Liver (tissue), 9 donors: ENCODE measurements around the gene SUPT20H. TPM values are rescaled to one million over a fixed set of nuclear protein-coding genes. Genes with fewer than 3 reads are reported as not detected.

ENCODE experiments used
- DNase-seq: peaks from one replicate; pipeline ENCODE4 v3.0.0-alpha.2; 2017; ENCODE audit warnings: low spot score
- H3K27ac ChIP-seq, 2 donors: one replicate each; pipeline ENCODE4 v1.7.0; 2013; ENCODE audit warnings: inconsistent platforms in 2 of 2, low read length in 2 of 2, control low read depth in 1 of 2, low read depth in 1 of 2, mild to moderate bottlenecking in 1 of 2
- H3K27me3 ChIP-seq, 4 donors: one replicate each; pipeline versions ENCODE4 v1.6.1 to v1.7.0; 2013; ENCODE audit warnings: low read length in 3 of 4, inconsistent platforms in 1 of 4, mild to moderate bottlenecking in 1 of 4, moderate library complexity in 1 of 4; ENCODE audit not compliant: control insufficient read depth in 4 of 4, insufficient read depth in 4 of 4
- H3K36me3 ChIP-seq, 4 donors: one replicate each; pipeline versions ENCODE4 v1.6.1 to v1.7.0; 2013; ENCODE audit warnings: low read length in 3 of 4, mild to moderate bottlenecking in 3 of 4, low read depth in 1 of 4, moderate library complexity in 1 of 4; ENCODE audit not compliant: control insufficient read depth in 4 of 4, insufficient read depth in 3 of 4
- H3K4me1 ChIP-seq, 4 donors: one replicate each; pipeline versions ENCODE4 v1.6.1 to v1.7.0; 2013; ENCODE audit warnings: low read length in 3 of 4, mild to moderate bottlenecking in 3 of 4, moderate library complexity in 1 of 4; ENCODE audit not compliant: control insufficient read depth in 4 of 4, insufficient read depth in 4 of 4
- H3K4me3 ChIP-seq, 3 donors: one replicate each; pipeline versions ENCODE4 v1.6.1 to v1.7.0; 2013; ENCODE audit warnings: low read length in 3 of 3, control low read depth in 1 of 3, low read depth in 1 of 3, mild to moderate bottlenecking in 1 of 3
- H3K9ac ChIP-seq, 2 donors: one replicate each; pipeline ENCODE4 v1.7.0; 2013; ENCODE audit warnings: low read length in 2 of 2, mild to moderate bottlenecking in 2 of 2, moderate library complexity in 2 of 2, control low read depth in 1 of 2, low read depth in 1 of 2
- H3K9me3 ChIP-seq, 4 donors: one replicate each; pipeline versions ENCODE4 v1.6.1 to v1.7.0; 2013; ENCODE audit warnings: low read length in 3 of 4; ENCODE audit not compliant: control insufficient read depth in 4 of 4
- EGR1 ChIP-seq, 2 donors: IDR thresholded peaks; 2 replicates each; pipeline ENCODE4 v1.6.1; 2016 to 2018; ENCODE audit warnings: antibody characterized with exemption in 2 of 2, low read depth in 2 of 2
- FOXA1 ChIP-seq: IDR thresholded peaks from 2 replicates; pipeline ENCODE4 v1.6.1; 2016; ENCODE audit warnings: antibody characterized with exemption
- FOXA2 ChIP-seq: IDR thresholded peaks from 2 replicates; pipeline ENCODE4 v1.6.1; 2016; ENCODE audit warnings: antibody characterized with exemption
- GABPA ChIP-seq, 2 donors: IDR thresholded peaks in 1 of 2; conservative IDR thresholded peaks in 1 of 2; 2 replicates each; pipeline ENCODE4 v1.6.1; 2016; ENCODE audit warnings: antibody characterized with exemption in 2 of 2, mild to moderate bottlenecking in 1 of 2, moderate library complexity in 1 of 2
- HNF4A ChIP-seq, 2 donors: conservative IDR thresholded peaks; 2 replicates each; pipeline ENCODE4 v1.6.1; 2016; ENCODE audit warnings: antibody characterized with exemption in 2 of 2, mild to moderate bottlenecking in 2 of 2
- HNF4G ChIP-seq: IDR thresholded peaks from 2 replicates; pipeline ENCODE4 v1.6.1; 2016; ENCODE audit warnings: antibody characterized with exemption
- JUND ChIP-seq, 2 donors: IDR thresholded peaks; 2 replicates each; pipeline ENCODE4 v1.6.1; 2016; ENCODE audit warnings: antibody characterized with exemption in 2 of 2
- NR2F2 ChIP-seq: IDR thresholded peaks from 2 replicates; pipeline ENCODE4 v1.6.1; 2016; ENCODE audit warnings: antibody characterized with exemption
- RAD21 ChIP-seq, 2 donors: IDR thresholded peaks; 2 replicates each; pipeline ENCODE4 v1.6.1; 2016; ENCODE audit warnings: antibody characterized with exemption in 2 of 2, mild to moderate bottlenecking in 2 of 2
- RXRA ChIP-seq, 2 donors: IDR thresholded peaks; 2 replicates each; pipeline ENCODE4 v1.6.1; 2017 to 2018; ENCODE audit warnings: antibody characterized with exemption in 2 of 2, mild to moderate bottlenecking in 1 of 2
- SP1 ChIP-seq: IDR thresholded peaks from 2 replicates; pipeline ENCODE4 v1.6.1; 2018; ENCODE audit warnings: antibody characterized with exemption, mild to moderate bottlenecking
- TAF1 ChIP-seq: conservative IDR thresholded peaks from 2 replicates; pipeline ENCODE4 v1.6.1; 2016; ENCODE audit warnings: antibody characterized with exemption, mild to moderate bottlenecking
- YY1 ChIP-seq: IDR thresholded peaks from 2 replicates; pipeline ENCODE4 v1.6.1; 2016; ENCODE audit warnings: antibody characterized with exemption, mild to moderate bottlenecking
- WGBS: extraction: QIAGEN DNeasy Blood & Tissue Kit; methylation state at CpG from one replicate; pipeline ENCODE4 v1.1.7; 2013; 5-methylcytosine and 5-hydroxymethylcytosine counted together
- polyA plus RNA-seq, 2 donors: library from polyadenylated mRNA; stranded (reverse) in 1 of 2; unstranded in 1 of 2; fragments of 200-250 nt in 1 of 2; fragments of >200 nt in 1 of 2; fragmentation: Nextera tagmentation in 1 of 2; extraction: Ambion mirVana in 1 of 2; gene quantifications; one replicate each; pipeline versions ENCODE4 v1.2.1 to v1.2.3, GENCODE V29; 2013 to 2015
- total RNA-seq, 2 donors: library from RNA; depleted of rRNA; stranded (reverse); fragments of >200 nt; gene quantifications; one replicate each; pipeline ENCODE4 v1.2.3, GENCODE V29; 2014
- TF ChIP-seq, protein P1 (sequence below): fragments of 150-350 bp; IDR thresholded peaks from 2 replicates; pipeline ENCODE4 v1.5.1; 2017; ENCODE audit warnings: improper control_type of control experiment, low read depth, low read length; ENCODE audit not compliant: missing input control
- TF ChIP-seq, protein P2 (sequence below): IDR thresholded peaks from 2 replicates; pipeline ENCODE4 v1.6.1; 2016; ENCODE audit warnings: antibody characterized with exemption
- TF ChIP-seq, protein P3 (sequence below): IDR thresholded peaks from 2 replicates; pipeline ENCODE4 v1.6.1; 2016; ENCODE audit warnings: antibody characterized with exemption
- TF ChIP-seq, protein P4 (sequence below): IDR thresholded peaks from 2 replicates; pipeline ENCODE4 v1.6.1; 2016; ENCODE audit warnings: antibody characterized with exemption
- TF ChIP-seq, protein P5 (sequence below): IDR thresholded peaks from 2 replicates; pipeline ENCODE4 v1.6.1; 2016; ENCODE audit warnings: antibody characterized with exemption, mild to moderate bottlenecking
- donor health status: healthy.
- donor health status: healthy.
- donor health status: healthy.
- donor health status: healthy.
- donor health status: healthy.

Gene SUPT20H
- total and polyA plus RNA-seq, 4 donors: 6.5 to 23.1 (median 17.1) TPM

DNA sequence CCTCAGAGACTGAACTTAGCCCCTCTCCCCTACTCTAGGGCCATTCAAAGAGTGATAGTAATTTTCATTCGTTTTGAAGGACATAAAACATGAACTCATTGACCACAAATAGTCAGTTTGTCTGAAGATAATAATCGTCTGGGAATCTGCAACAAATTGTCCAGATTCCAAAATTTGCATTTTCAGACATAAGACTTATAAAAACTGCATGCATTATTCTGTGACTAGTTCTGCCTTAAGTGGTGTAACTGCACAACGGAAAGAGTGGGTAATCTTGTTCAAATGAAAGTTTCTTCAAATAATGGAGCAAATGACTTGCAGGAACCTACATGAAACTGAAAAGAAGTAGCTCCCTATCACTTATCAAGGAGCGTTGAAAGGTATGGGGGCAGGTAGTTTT, 37.6 kb upstream of the SUPT20H start (continued):
- TF ChIP-seq, protein P1, sequence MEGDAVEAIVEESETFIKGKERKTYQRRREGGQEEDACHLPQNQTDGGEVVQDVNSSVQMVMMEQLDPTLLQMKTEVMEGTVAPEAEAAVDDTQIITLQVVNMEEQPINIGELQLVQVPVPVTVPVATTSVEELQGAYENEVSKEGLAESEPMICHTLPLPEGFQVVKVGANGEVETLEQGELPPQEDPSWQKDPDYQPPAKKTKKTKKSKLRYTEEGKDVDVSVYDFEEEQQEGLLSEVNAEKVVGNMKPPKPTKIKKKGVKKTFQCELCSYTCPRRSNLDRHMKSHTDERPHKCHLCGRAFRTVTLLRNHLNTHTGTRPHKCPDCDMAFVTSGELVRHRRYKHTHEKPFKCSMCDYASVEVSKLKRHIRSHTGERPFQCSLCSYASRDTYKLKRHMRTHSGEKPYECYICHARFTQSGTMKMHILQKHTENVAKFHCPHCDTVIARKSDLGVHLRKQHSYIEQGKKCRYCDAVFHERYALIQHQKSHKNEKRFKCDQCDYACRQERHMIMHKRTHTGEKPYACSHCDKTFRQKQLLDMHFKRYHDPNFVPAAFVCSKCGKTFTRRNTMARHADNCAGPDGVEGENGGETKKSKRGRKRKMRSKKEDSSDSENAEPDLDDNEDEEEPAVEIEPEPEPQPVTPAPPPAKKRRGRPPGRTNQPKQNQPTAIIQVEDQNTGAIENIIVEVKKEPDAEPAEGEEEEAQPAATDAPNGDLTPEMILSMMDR: no peak
- TF ChIP-seq NR2F2 (no peak), FOXA2 (no peak), JUND (IDR thresholded peaks at IDR 0.05) (no peak), SP1 (no peak), RAD21 (IDR thresholded peaks at IDR 0.05) (no peak)

DNA sequence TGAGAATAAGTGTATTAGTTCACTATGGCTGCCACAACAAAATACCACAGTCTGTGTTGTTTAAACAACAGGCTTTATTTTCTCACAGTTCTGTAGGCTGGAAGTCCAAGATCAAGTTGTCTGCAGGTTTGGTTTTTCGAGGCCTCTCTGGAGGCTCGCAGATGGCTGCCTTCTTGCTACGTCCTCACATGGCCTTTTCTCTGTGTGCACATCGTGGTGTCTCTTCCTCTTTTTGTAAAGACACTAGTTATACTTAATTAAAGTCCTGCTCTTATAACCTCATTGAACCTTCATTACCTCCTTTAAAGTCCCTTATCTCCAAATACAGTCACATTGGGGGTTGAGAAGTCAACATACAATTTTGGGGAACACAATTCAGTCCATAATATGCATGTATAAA, 35.4 kb upstream of the SUPT20H start:
- Histone ChIP-seq H3K4me1 (no peaks in the 10 kb centered on the region), H3K27ac (no peak overlapping the region), H3K27me3 (peaks cover 0 to 3% (median 0%) of the 10 kb centered on the region in 4 donors), H3K9me3 (no peaks in the 10 kb centered on the region), H3K9ac (no peak overlapping the region), H3K36me3 (no peaks in the 10 kb centered on the region), H3K4me3 (no peak overlapping the region)
- DNase-seq: no peak
- 83% methylated on average over 4 of the region's 4 CpGs for WGBS
- TF ChIP-seq, protein P2, sequence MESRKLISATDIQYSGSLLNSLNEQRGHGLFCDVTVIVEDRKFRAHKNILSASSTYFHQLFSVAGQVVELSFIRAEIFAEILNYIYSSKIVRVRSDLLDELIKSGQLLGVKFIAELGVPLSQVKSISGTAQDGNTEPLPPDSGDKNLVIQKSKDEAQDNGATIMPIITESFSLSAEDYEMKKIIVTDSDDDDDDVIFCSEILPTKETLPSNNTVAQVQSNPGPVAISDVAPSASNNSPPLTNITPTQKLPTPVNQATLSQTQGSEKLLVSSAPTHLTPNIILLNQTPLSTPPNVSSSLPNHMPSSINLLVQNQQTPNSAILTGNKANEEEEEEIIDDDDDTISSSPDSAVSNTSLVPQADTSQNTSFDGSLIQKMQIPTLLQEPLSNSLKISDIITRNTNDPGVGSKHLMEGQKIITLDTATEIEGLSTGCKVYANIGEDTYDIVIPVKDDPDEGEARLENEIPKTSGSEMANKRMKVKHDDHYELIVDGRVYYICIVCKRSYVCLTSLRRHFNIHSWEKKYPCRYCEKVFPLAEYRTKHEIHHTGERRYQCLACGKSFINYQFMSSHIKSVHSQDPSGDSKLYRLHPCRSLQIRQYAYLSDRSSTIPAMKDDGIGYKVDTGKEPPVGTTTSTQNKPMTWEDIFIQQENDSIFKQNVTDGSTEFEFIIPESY: no peak
- TF ChIP-seq NR2F2 (no peak), FOXA2 (no peak), GABPA (IDR thresholded peaks at IDR 0.05 in 1 of 2, conservative IDR thresholded peaks at IDR 0.05 in 1 of 2) (no peak), HNF4A (conservative IDR thresholded peaks at IDR 0.05) (no peak), RXRA (IDR thresholded peaks at IDR 0.05) (no peak), TAF1 (no peak)

DNA sequence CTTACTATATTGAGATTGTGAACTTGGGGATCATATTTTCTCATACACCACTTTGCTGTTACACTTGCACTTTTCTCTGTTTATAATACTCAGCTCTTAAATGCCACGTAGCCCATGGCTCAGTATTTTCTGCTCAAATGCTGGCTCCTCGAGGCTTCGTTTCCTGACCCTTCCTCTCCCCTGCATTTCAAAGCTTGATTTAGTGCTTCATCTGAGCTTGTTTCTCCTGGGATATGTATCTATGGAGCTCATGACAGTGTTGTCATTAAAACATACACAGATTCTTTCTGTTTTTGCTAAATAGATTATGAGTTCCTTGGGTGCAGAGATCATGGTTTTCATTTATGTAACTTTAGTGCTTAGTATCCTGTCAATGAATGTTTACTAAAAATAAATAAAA, 34.6 kb upstream of the SUPT20H start:
- H3K27ac ChIP-seq: no peak overlapping the region
- no peak for TF ChIP-seq SP1
- no peak for TF ChIP-seq RXRA (IDR thresholded peaks at IDR 0.05)
- no peak for TF ChIP-seq NR2F2
- no peak for TF ChIP-seq TAF1
- TF ChIP-seq FOXA1: no peak
- TF ChIP-seq, protein P3, sequence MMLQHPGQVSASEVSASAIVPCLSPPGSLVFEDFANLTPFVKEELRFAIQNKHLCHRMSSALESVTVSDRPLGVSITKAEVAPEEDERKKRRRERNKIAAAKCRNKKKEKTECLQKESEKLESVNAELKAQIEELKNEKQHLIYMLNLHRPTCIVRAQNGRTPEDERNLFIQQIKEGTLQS: no peak
- TF ChIP-seq JUND (IDR thresholded peaks at IDR 0.05): no peak
- TF ChIP-seq FOXA2: no peak
- TF ChIP-seq YY1: no peak
- no peak for TF ChIP-seq GABPA (IDR thresholded peaks at IDR 0.05 in 1 of 2, conservative IDR thresholded peaks at IDR 0.05 in 1 of 2)
- TF ChIP-seq EGR1 (IDR thresholded peaks at IDR 0.05; ENCODE audit: low read depth in 2 of 2): no peak
- TF ChIP-seq RAD21 (IDR thresholded peaks at IDR 0.05): no peak
- TF ChIP-seq HNF4G: no peak
- TF ChIP-seq, protein P4, sequence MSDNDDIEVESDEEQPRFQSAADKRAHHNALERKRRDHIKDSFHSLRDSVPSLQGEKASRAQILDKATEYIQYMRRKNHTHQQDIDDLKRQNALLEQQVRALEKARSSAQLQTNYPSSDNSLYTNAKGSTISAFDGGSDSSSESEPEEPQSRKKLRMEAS: no peak
- TF ChIP-seq HNF4A (conservative IDR thresholded peaks at IDR 0.05): no peak
- TF ChIP-seq, protein P5, sequence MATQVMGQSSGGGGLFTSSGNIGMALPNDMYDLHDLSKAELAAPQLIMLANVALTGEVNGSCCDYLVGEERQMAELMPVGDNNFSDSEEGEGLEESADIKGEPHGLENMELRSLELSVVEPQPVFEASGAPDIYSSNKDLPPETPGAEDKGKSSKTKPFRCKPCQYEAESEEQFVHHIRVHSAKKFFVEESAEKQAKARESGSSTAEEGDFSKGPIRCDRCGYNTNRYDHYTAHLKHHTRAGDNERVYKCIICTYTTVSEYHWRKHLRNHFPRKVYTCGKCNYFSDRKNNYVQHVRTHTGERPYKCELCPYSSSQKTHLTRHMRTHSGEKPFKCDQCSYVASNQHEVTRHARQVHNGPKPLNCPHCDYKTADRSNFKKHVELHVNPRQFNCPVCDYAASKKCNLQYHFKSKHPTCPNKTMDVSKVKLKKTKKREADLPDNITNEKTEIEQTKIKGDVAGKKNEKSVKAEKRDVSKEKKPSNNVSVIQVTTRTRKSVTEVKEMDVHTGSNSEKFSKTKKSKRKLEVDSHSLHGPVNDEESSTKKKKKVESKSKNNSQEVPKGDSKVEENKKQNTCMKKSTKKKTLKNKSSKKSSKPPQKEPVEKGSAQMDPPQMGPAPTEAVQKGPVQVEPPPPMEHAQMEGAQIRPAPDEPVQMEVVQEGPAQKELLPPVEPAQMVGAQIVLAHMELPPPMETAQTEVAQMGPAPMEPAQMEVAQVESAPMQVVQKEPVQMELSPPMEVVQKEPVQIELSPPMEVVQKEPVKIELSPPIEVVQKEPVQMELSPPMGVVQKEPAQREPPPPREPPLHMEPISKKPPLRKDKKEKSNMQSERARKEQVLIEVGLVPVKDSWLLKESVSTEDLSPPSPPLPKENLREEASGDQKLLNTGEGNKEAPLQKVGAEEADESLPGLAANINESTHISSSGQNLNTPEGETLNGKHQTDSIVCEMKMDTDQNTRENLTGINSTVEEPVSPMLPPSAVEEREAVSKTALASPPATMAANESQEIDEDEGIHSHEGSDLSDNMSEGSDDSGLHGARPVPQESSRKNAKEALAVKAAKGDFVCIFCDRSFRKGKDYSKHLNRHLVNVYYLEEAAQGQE: no peak
- TF ChIP-seq, protein P1: no peak
- TF ChIP-seq, protein P2: no peak
- no peak overlapping the region for H3K9ac ChIP-seq
- peaks cover 0 to 3% (median 0%) of the 10 kb centered on the region in 4 donors for H3K27me3 ChIP-seq
- no peak overlapping the region for H3K4me3 ChIP-seq
- H3K4me1 ChIP-seq: no peaks in the 10 kb centered on the region
- no peak for DNase-seq
- 60% methylated on average over 3 of the region's 3 CpGs for WGBS
- no peaks in the 10 kb centered on the region for H3K36me3 ChIP-seq
- no peaks in the 10 kb centered on the region for H3K9me3 ChIP-seq
